Epithelial cell of prostate (primary cell): ENCODE measurements around the gene COCH.

Experiments used
- DNase-seq: peaks from one replicate; pipeline ENCODE4 v3.0.0-alpha.2; 2011; ENCODE audit warnings: low read depth, low spot score
- H3K27ac ChIP-seq: fragments of 450-650 bp; 2 replicates; pipeline ENCODE4 v1.5.1; 2017; ENCODE audit warnings: mild to moderate bottlenecking

The COCH gene

DNA sequence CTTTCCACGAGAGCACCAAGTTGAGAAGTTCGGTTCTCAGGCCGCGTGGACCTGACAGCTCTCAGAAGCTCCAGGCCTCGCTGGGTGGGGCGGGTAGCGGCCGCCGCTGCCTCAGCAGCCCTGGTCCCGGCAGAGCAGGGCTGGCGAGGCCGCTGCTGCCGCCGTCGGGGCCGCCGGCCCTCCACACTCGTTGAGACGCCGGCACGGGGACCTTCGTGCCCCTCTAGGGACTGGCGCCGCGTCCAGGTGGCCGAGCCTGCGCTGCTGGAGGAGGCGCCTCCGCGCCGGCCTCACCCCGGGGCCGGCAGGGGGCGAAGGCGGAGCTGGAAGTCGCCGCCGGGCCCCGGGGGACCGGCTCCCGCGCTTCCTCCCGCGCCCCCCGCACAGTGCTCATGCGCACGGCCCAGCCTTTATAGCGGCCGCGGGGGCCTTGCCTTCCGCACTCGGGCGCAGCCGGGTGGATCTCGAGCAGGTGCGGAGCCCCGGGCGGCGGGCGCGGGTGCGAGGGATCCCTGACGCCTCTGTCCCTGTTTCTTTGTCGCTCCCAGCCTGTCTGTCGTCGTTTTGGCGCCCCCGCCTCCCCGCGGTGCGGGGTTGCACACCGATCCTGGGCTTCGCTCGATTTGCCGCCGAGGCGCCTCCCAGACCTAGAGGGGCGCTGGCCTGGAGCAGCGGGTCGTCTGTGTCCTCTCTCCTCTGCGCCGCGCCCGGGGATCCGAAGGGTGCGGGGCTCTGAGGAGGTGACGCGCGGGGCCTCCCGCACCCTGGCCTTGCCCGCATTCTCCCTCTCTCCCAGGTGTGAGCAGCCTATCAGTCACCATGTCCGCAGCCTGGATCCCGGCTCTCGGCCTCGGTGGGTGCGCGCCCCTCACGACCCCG lies at the start of gene COCH:
TSS of gene COCH (plus strand) at position 440 of the 879 bp plus-strand sequence. CDS start at position 820, 380 bp downstream.
- DNase-seq = no peak
- H3K27ac ChIP-seq = no peak within 1 kb of the TSS

- H3K27ac ChIP-seq = no peak overlapping the region
Measured at GRCh38 chr14:30826070-30826469, 48.3 kb upstream of the COCH start.

GRCh38 chr14:30829853-30830252 lies 44.5 kb upstream of the COCH start:
- no peak for DNase-seq
- H3K27ac ChIP-seq = no peak overlapping the region

More at GRCh38 chr14:30826070-30826469, 48.3 kb upstream of the COCH start:
- no peak for DNase-seq

DNA sequence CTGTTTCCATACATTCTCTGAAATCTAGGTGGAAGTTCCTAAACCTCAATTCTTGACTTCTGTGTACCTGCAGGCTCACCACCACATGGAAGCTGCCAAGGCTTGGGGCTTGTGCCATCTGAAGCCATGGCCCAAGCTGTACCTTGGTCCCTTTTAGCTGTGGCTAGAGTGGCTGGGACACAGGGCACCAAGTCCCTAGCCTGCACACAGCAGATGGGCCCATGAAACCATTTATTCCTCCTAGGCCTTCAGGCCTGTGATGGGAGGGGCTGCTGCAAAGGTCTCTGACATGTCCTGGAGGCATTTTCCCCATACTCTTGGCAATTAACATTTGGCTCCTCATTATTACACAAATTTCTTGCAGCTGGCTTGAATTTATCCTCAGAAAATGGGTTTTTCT lies 40.0 kb upstream of the COCH start:
- no peak overlapping the region for H3K27ac ChIP-seq
- DNase-seq = no peak

DNA sequence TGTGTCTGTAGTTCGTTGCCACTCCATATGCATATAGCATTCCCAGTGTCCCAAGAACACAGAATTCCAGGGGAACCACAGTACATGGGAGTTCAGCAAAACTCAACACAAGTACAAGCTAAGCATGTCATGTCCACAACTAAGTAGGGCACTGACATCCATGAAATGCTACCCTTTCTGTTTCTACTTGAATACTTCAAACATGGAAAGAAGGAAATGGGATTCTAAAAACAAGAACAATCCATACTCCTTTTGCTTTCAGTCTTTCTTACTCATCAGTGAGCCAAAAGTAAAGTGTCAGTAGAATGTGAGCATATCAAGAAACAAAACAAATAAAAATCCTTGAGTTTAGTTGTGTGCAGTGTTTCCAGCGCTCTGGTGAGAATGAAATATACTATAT lies 36.0 kb upstream of the COCH start:
- H3K27ac ChIP-seq = no peak overlapping the region
- DNase-seq = no peak

DNA sequence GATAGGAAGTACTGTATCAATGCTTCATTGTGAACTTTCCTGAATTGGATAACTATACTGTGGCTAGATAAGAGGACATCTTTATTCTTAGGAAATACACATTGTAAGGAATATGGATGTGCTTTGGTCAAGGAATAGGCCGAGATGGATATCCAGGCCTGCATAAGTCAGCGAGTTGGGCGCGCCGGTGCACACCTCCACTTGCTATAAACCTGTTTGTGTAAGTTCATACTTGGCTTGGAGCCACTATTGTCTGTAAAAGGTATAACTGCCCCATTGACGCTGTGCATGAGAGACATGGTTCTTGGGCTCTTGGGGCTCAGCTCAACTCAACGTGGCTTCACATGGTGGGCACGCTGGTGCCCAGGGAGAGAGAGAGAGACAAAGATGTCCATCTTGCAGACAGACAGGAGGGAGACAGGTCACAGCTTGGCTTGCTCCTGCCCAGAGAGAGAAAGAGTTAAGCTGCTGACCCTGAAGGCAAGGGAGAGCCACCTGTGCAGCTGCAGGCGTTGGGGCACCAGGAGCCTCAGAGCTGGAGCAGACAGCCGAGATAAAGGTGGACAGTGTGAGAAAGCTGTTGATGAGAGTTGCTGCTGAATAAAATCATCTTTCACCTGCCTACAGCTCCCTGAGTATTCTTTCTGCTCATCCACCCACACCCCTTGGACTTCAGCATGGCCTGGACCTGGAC lies 34.1 kb upstream of the COCH start:
- no peak overlapping the region for H3K27ac ChIP-seq
- DNase-seq = no peak

DNA sequence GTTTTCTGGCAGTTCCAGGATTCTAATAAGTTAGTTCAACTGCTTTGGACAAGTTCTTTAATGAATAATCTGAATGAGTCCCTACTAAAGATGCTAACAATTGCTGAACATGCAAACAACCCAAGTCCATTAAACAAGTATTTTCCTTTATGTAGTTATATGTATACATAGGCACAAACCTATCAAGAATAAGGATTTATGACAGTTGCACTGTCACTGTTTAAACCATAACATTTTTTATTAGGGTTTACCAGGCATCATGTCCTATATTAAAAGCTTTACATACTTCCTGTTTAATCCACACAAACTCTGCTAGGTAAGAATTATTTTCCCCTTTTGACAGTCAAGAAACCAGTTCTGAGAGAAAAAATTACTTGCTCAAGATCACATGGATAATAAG lies 31.9 kb upstream of the COCH start:
- no peak for DNase-seq
- no peak overlapping the region for H3K27ac ChIP-seq

DNA sequence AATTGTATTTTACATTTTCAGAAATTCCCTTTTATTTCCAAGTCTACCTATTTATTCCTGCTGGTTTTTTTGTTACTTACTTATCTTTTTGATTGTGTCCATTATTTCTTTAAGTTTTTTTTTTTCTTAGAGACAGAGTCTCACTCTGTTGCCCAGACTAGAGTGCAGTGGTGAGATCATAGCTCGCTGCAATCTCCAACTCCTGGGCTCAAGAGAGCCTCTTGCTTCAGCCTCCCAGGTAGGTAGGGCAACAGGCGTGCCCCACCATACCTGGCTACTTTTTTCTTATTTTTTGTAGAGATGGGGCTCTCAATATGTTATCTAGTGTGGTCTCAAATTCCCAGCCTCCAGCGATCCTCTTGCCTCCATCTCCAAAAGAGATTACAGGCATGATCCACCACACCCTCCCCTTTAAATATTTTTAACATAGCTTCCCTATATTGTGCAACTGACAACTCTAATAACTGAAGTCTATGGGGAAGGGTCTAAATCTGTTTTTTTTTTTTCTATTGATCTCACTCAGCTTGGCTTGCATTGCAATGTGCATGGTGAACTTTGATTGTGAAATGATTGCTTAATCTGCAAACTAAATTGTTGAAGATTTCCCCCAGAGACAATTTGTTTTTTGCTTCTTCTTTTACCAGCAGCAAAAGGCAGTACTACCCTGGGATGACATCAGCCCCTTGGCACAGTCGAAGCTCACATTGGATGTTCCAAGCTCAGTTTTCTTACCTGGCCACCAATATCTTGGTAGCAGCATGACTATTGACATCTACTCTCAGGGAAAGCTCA lies 25.7 kb upstream of the COCH start:
- no peak overlapping the region for H3K27ac ChIP-seq
- no peak for DNase-seq

DNA sequence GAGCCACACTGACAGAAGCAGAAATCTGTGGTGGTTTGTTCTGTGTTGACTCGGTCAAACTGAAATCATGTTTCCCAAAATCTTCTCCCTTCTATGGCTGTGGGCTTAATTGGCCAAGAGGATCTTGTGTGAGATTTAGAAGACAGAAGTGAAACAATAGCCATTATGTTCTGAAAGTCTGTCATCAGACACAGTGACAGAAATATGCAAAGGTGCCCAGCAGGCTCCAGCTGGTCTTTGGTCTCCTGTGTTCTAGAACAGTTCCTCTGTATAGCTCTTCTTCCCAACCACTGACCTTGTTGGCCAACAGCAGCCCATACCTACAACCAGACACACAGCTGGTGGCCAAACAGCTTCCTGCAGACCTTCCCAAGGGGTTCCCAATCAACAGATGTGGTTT lies 25.0 kb upstream of the COCH start:
- no peak overlapping the region for H3K27ac ChIP-seq
- DNase-seq = no peak

- DNase-seq = no peak
- no peak overlapping the region for H3K27ac ChIP-seq
Measured at GRCh38 chr14:30849983-30850382, 24.4 kb upstream of the COCH start.

- DNase-seq = no peak
- H3K27ac ChIP-seq = no peak overlapping the region
Measured at GRCh38 chr14:30853946-30854345, 20.4 kb upstream of the COCH start.

DNA sequence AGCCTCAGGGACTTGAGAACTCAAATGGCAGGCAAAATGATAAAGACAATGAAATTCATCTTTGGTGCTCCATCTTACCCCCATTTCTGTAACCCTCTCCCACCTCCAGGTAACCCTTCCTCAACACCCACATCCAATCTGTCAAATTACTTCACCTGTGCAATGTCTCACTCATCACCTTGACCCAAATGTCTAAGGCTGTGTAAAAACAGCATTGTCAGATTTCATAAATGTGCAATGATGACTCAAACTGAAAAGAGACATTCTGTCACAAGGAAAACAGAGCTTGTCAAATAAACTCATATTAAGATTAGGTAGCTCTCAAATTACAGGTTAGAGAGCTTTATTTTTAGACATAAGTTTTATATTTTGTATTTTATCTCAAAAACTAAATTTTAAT lies 19.9 kb upstream of the COCH start:
- no peak overlapping the region for H3K27ac ChIP-seq
- no peak for DNase-seq

GRCh38 chr14:30855345-30856037 lies 18.9 kb upstream of the COCH start:
- DNase-seq = no peak

DNA sequence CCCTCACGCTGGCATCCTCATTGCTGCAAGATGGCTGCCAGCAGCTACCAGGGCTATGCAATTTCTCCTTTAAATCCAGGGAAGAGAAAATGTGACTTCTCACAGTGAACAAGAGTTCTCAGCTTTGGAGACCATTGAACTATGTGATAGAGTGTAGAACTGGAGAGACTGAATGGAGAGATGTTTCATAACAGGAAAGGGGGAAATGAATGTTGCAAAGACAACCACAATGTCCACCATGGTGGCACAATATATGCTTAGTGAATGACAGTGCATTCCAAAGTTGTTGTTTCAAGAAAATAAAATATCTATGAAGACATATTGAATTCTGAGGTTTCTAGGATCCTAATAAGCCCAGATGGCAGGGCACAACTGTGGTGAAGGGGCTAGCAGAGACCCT lies 13.2 kb upstream of the COCH start:
- H3K27ac ChIP-seq = no peak overlapping the region
- DNase-seq = no peak

More at GRCh38 chr14:30855345-30856037, 18.9 kb upstream of the COCH start:
- H3K27ac ChIP-seq = no peak overlapping the region

DNA sequence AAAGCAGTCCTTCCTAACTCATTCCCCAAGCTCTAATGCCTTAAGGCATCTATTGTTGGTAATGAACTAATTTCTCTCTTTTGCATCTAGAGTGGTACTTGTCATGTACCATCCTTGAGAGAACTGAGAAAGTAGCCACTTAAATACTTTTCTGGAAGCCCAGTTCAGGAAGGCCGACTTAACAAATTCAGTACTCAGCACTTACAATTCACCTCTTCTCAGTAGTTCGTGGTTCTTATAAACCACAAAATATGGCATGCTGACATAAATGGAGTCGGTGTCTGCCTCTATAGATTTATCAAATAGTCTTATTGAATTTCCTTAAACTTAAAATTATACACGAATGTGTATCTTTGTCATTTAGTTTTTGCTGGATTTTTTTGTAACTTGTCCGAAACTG lies 9.4 kb upstream of the COCH start:
- DNase-seq = no peak
- H3K27ac ChIP-seq = no peak overlapping the region

GRCh38 chr14:30868736-30869135 lies 5.6 kb upstream of the COCH start:
- DNase-seq = no peak
- no peak overlapping the region for H3K27ac ChIP-seq

GRCh38 chr14:30869551-30870155 lies 4.7 kb upstream of the COCH start:
- H3K27ac ChIP-seq = no peak overlapping the region
- no peak for DNase-seq

DNA sequence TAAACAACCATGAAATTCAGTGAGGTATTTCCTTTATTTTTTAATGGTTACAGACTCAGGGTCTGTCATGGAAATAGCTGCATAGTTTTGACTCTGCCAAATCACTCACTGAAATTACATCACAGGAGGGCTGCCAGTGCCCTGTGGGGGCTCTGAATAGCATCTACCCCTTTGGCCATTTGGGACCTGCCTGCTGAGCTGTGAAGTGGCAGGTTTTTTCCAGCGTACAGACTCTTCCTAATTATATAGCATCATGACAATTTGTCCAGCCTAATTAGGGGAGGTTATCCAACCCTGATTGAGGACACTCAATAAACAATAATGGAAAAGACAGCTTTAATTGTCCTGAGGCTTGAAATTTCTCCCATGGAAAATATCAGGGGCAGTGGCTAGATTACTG lies 1.8 kb upstream of the COCH start:
- no peak overlapping the region for H3K27ac ChIP-seq
- no peak for DNase-seq

DNA sequence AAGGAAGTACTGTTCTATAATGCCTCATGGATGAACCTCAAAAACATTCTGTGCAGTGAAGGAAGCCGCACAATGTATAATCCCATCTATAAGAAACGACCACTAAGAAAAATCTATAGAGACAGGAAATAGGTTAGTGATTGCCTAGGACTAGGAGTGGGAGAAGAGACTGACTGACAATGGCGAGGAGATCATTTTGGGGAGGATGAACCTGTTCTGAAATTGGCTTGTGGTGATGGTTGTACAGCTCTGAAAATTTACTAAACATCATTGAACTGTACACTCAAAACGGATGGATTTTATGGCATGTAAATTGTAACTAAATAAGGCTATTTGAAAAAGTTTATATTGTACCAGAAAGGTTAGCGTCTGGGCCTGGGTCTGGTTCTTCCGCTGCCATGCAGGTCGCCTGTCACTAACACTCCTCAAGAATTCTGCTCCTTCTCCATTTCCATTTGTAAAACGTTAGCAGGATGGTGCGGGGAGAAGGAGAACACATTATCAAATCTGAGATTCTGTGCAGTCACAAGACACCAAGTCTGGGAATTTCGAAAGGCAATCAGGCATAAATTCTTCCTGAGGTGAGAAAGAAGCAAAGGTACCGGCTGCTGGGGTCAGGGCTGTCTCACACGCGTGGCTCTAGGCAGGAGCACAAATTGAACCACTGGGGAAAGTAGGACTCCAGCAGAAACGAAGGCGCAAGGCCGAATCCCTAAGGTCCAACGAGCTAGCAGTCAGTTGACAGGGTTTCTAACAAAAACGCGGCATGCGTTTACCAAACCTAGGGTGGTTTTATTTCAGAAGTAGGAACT lies 845 bp upstream of the COCH start:
- H3K27ac ChIP-seq = no peak overlapping the region
- no peak for DNase-seq
